Bronchial epithelial cell (primary cell): Measurements from ENCODE around the gene DGKG. TPM values are rescaled to one million over a fixed set of nuclear protein-coding genes. Genes with fewer than 3 reads are reported as not detected.

Experiments used
- DNase-seq: peaks from one replicate; pipeline ENCODE4 v3.0.0-alpha.2; 2010; ENCODE audit warnings: low read depth
- FAIRE-seq: peaks from 2 replicates; lab custom pipeline; 2011; peaks lifted over from hg19 to GRCh38; lab: Jason Lieb, UNC
- H3K27me3 ChIP-seq: 2 replicates; pipeline ENCODE4 v1.5.1; 2011; ENCODE audit warnings: low read length; ENCODE audit not compliant: control insufficient read depth, insufficient read depth
- H3K36me3 ChIP-seq: 2 replicates; pipeline ENCODE4 v1.5.1; 2011; ENCODE audit warnings: low read length; ENCODE audit not compliant: control insufficient read depth, insufficient read depth
- H3K4me3 ChIP-seq: 2 replicates; pipeline ENCODE4 v1.5.1; 2011; ENCODE audit warnings: mild to moderate bottlenecking, low read depth, low read length, control low read depth
- CTCF ChIP-seq: IDR thresholded peaks from 2 replicates; pipeline ENCODE4 v1.5.1; 2011; ENCODE audit warnings: mild to moderate bottlenecking, moderate library complexity, low read length, control low read depth, inconsistent platforms; ENCODE audit not compliant: insufficient read depth, severe bottlenecking
- total RNA-seq: library from RNA; depleted of rRNA; stranded (reverse); fragments of >200 nt; gene quantifications from 2 replicates; pipeline ENCODE4 v1.2.1, GENCODE V29; 2014

DGKG gene
- total RNA-seq, 1 donor from 2014 or later: not detected

- DNase-seq (no peak), FAIRE-seq (no peak)
- Histone ChIP-seq H3K4me3 (no peak overlapping the region), H3K36me3 (no peaks in the 10 kb centered on the region), H3K27me3 (peaks cover 3% of the 10 kb centered on the region)
- no peak for TF ChIP-seq CTCF
Observed at GRCh38 chr3:186151077-186151971, 210.7 kb downstream of the DGKG start.

- TF ChIP-seq CTCF: no peak
Observed at GRCh38 chr3:186150041-186150830, 211.8 kb downstream of the DGKG start.

GRCh38 chr3:186149319-186149960, 212.6 kb downstream of the DGKG start:
- Histone ChIP-seq H3K27me3 (peaks cover 3% of the 10 kb centered on the region), H3K4me3 (no peak overlapping the region), H3K36me3 (no peaks in the 10 kb centered on the region)
- no peak for DNase-seq
- no peak for FAIRE-seq
- TF ChIP-seq CTCF: no peak

More at GRCh38 chr3:186150041-186150830, 211.8 kb downstream of the DGKG start:
- Histone ChIP-seq H3K4me3 (no peak overlapping the region), H3K27me3 (peaks cover 3% of the 10 kb centered on the region), H3K36me3 (no peaks in the 10 kb centered on the region)
- DNase-seq (peak; percentile 7), FAIRE-seq (no peak)

GRCh38 chr3:186144257-186144656, 217.8 kb downstream of the DGKG start:
- no peak overlapping the region for H3K4me3 ChIP-seq
- no peaks in the 10 kb centered on the region for H3K36me3 ChIP-seq
- no peak for FAIRE-seq
- no peak for DNase-seq
- no peak for TF ChIP-seq CTCF
- no peaks in the 10 kb centered on the region for H3K27me3 ChIP-seq

- Histone ChIP-seq H3K36me3 (no peaks in the 10 kb centered on the region), H3K4me3 (no peak overlapping the region), H3K27me3 (no peaks in the 10 kb centered on the region)
- DNase-seq (no peak), FAIRE-seq (no peak)
- no peak for TF ChIP-seq CTCF
Observed at GRCh38 chr3:186143250-186143649, 218.8 kb downstream of the DGKG start.
